HepG2 (cell line): ENCODE measurements around the gene TBC1D4. TPM values are rescaled to one million over a fixed set of nuclear protein-coding genes. Genes with fewer than 3 reads are reported as not detected.

Experiments
- CCAR2 ChIP-seq: fragments of 200-400 bp; formaldehyde crosslinking; optimal IDR thresholded peaks from 2 replicates; pipeline ENCODE3; 2018; ENCODE audit warnings: low read depth, mild to moderate bottlenecking, low read length, moderate library complexity
- HNF4A ChIP-seq: sonication (generic); formaldehyde crosslinking; IDR thresholded peaks from 2 replicates; pipeline ENCODE4 v1.4.0; 2020; ENCODE audit warnings: missing genetic modification reagents
- NR1H2 ChIP-seq: sonication (generic); formaldehyde crosslinking; IDR thresholded peaks from 2 replicates; pipeline ENCODE4 v1.8.1; 2022; ENCODE audit warnings: low read depth, missing genetic modification reagents, borderline replicate concordance
- THAP11 ChIP-seq: IDR thresholded peaks from 2 replicates; pipeline ENCODE4 v1.6.1; 2016; ENCODE audit warnings: missing biosample characterization, missing genetic modification reagents
- TOPORS ChIP-seq: sonication (generic); formaldehyde crosslinking; IDR thresholded peaks from 2 replicates; pipeline ENCODE4 v1.8.0; 2023; ENCODE audit warnings: mild to moderate bottlenecking, missing genetic modification reagents
- ZNF367 ChIP-seq: sonication (generic); formaldehyde crosslinking; IDR thresholded peaks from 2 replicates; pipeline ENCODE4 v1.4.0; 2020; ENCODE audit warnings: missing genetic modification reagents, borderline replicate concordance
- ZNF383 ChIP-seq: sonication (generic); formaldehyde crosslinking; IDR thresholded peaks from 2 replicates; pipeline ENCODE4 v1.4.0; 2020; ENCODE audit warnings: missing genetic modification reagents, mild to moderate bottlenecking, borderline replicate concordance
- polyA plus RNA-seq, 8 experiments: library from polyadenylated mRNA; depleted of rRNA in 3 of 8; stranded (reverse) in 7 of 8; unstranded in 1 of 8; fragments of >200 nt; fragmentation: Illumina TruSeq in 4 of 8; extraction: Trizol in 4 of 8; gene quantifications; 2 replicates each; pipeline versions ENCODE4 v1.2.1 to v1.2.3, GENCODE V29; 2011 to 2016; ENCODE audit warnings: low read depth in 4 of 8, missing spikeins in 1 of 8, mixed read lengths in 1 of 8; ENCODE audit not compliant: insufficient read depth in 1 of 8
- total RNA-seq, 5 experiments: library from RNA; depleted of rRNA; stranded (reverse); fragments of >200 nt; fragmentation: Illumina TruSeq; extraction: Trizol; gene quantifications; 2 replicates each; pipeline ENCODE4 v1.2.3, GENCODE V29; 2016; ENCODE audit warnings: low read depth in 1 of 5
- TF ChIP-seq, protein P1 (sequence below): sonication (generic); IDR thresholded peaks from 2 replicates; pipeline ENCODE4 v1.6.1; 2016; ENCODE audit warnings: low read depth, borderline replicate concordance
- TF ChIP-seq, protein P2 (sequence below): IDR thresholded peaks from 2 replicates; pipeline ENCODE4 v1.6.1; 2016; ENCODE audit warnings: missing compliant biosample characterization, missing genetic modification reagents, borderline replicate concordance
- TF ChIP-seq, protein P3 (sequence below): sonication (generic); formaldehyde crosslinking; IDR thresholded peaks from 2 replicates; pipeline ENCODE4 v1.5.0; 2020; ENCODE audit warnings: mild to moderate bottlenecking, missing genetic modification reagents
- TF ChIP-seq, protein P4 (sequence below): sonication (generic); formaldehyde crosslinking; IDR thresholded peaks from 2 replicates; pipeline ENCODE4 v1.8.1; 2023; ENCODE audit warnings: missing genetic modification reagents, inconsistent platforms, borderline replicate concordance

The TBC1D4 gene
- total and polyA plus RNA-seq, 2 of the 13 experiments (the other 11 are each of a cell fraction or from before 2014, with no cell fraction given) = 35.9 to 64.4 TPM

DNA sequence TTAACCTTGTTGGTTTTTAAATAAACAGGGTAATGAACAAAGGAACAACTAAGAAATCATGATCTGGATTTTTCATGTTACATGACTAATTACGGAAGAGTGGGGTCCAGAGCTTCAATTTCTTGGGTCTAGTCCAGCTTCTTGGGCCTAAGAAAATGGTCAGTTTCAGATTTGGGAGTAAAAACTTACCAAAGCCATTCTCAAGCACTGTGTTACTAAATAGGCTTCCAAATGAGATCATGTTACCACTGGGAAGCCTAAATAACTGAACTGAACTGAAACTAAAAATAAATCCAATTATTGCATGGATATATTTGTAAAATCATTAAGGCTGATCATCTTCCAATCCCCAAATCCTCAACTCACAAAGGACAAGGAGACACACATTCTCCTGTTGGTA, 13.9 kb downstream of the TBC1D4 start (continued):
- TF ChIP-seq, protein P1, sequence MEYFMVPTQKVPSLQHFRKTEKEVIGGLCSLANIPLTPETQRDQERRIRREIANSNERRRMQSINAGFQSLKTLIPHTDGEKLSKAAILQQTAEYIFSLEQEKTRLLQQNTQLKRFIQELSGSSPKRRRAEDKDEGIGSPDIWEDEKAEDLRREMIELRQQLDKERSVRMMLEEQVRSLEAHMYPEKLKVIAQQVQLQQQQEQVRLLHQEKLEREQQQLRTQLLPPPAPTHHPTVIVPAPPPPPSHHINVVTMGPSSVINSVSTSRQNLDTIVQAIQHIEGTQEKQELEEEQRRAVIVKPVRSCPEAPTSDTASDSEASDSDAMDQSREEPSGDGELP = no peak
- TF ChIP-seq HNF4A (CRISPR knock-in tag) = no peak
- TF ChIP-seq, protein P2, sequence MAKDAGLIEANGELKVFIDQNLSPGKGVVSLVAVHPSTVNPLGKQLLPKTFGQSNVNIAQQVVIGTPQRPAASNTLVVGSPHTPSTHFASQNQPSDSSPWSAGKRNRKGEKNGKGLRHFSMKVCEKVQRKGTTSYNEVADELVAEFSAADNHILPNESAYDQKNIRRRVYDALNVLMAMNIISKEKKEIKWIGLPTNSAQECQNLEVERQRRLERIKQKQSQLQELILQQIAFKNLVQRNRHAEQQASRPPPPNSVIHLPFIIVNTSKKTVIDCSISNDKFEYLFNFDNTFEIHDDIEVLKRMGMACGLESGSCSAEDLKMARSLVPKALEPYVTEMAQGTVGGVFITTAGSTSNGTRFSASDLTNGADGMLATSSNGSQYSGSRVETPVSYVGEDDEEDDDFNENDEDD (CRISPR knock-in tag) = no peak
- TF ChIP-seq NR1H2 = no peak
- TF ChIP-seq, protein P3, sequence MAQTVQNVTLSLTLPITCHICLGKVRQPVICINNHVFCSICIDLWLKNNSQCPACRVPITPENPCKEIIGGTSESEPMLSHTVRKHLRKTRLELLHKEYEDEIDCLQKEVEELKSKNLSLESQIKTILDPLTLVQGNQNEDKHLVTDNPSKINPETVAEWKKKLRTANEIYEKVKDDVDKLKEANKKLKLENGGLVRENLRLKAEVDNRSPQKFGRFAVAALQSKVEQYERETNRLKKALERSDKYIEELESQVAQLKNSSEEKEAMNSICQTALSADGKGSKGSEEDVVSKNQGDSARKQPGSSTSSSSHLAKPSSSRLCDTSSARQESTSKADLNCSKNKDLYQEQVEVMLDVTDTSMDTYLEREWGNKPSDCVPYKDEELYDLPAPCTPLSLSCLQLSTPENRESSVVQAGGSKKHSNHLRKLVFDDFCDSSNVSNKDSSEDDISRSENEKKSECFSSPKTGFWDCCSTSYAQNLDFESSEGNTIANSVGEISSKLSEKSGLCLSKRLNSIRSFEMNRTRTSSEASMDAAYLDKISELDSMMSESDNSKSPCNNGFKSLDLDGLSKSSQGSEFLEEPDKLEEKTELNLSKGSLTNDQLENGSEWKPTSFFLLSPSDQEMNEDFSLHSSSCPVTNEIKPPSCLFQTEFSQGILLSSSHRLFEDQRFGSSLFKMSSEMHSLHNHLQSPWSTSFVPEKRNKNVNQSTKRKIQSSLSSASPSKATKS (CRISPR knock-in tag) = no peak
- no peak for TF ChIP-seq TOPORS (CRISPR knock-in tag)
- no peak for TF ChIP-seq THAP11 (CRISPR knock-in tag)
- no peak for TF ChIP-seq CCAR2
- TF ChIP-seq, protein P4, sequence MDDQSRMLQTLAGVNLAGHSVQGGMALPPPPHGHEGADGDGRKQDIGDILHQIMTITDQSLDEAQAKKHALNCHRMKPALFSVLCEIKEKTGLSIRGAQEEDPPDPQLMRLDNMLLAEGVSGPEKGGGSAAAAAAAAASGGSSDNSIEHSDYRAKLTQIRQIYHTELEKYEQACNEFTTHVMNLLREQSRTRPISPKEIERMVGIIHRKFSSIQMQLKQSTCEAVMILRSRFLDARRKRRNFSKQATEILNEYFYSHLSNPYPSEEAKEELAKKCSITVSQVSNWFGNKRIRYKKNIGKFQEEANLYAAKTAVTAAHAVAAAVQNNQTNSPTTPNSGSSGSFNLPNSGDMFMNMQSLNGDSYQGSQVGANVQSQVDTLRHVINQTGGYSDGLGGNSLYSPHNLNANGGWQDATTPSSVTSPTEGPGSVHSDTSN (CRISPR knock-in tag) = no peak
- no peak for TF ChIP-seq ZNF367 (CRISPR knock-in tag)
- no peak for TF ChIP-seq ZNF383 (CRISPR knock-in tag)
